Stimulated activated naive CD8-positive, alpha-beta T cell treated with anti-CD3 and anti-CD28 coated beads, Interleukin-15, Interleukin-2, amounts not matched to agents 100 ng/mL and 50 ng/mL, for 24 hours (primary cell): ENCODE results near the gene DNAJC15.
"Not testable (repeated sequence)": the region's sequence is repeated elsewhere in the genome, so short reads cannot be mapped to it uniquely, and the experiment has no call there.

Experiments used
- H3K27ac Mint-ChIP-seq: one replicate; pipeline ENCODE4 v1.8.0; 2021; ENCODE audit warnings: mild to moderate bottlenecking, mixed read lengths
- H3K27me3 Mint-ChIP-seq: one replicate; pipeline ENCODE4 v1.8.0; 2021; ENCODE audit warnings: mixed read lengths
- H3K36me3 Mint-ChIP-seq: one replicate; pipeline ENCODE4 v1.8.0; 2021; ENCODE audit warnings: low read depth, mixed read lengths
- H3K4me1 Mint-ChIP-seq: one replicate; pipeline ENCODE4 v1.8.0; 2021; ENCODE audit warnings: low read depth, mixed read lengths
- H3K4me3 Mint-ChIP-seq: one replicate; pipeline ENCODE4 v1.8.0; 2021; ENCODE audit warnings: mild to moderate bottlenecking, mixed read lengths
- H3K9me3 Mint-ChIP-seq: one replicate; pipeline ENCODE4 v1.8.0; 2021; ENCODE audit warnings: mixed read lengths

DNAJC15 gene

DNA sequence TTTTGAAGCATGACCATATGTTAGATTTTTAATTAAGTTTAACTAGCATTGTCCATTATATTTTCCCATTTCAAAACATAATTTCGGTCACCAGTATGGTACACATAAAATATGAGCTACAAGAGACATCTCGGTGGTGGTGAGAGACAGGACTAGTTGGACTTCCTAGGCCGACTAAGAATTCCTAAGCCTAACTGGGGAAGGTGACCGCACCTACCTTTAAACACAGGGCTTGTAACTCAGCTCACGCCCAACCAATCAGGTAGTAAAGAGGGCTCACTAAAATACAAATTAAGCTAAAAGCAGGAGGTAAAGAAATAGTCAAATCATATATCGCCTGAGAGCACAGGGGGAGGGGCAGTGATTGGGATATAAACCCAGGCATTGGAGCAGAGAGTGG is 22.9 kb downstream of the DNAJC15 start:
- no peak overlapping the region for H3K4me3 Mint-ChIP-seq
- no peak overlapping the region for H3K27ac Mint-ChIP-seq
- H3K36me3 Mint-ChIP-seq: no peaks in the 10 kb centered on the region
- H3K9me3 Mint-ChIP-seq: no peaks in the 10 kb centered on the region
- peaks cover 63% of the 10 kb centered on the region for H3K4me1 Mint-ChIP-seq
- no peaks in the 10 kb centered on the region for H3K27me3 Mint-ChIP-seq

- Mint-ChIP-seq H3K4me3 (no peak overlapping the region), H3K27ac (no peak overlapping the region), H3K4me1 (peaks cover 1% of the 10 kb centered on the region), H3K36me3 (peaks cover 7% of the 10 kb centered on the region), H3K9me3 (no peaks in the 10 kb centered on the region), H3K27me3 (no peaks in the 10 kb centered on the region)
These were observed 31.7 kb downstream of the DNAJC15 start for GRCh38 chr13:43054803-43055802.

- Mint-ChIP-seq H3K27ac (peak overlapping the region; percentile 24), H3K4me1 (peaks cover 22% of the 10 kb centered on the region), H3K36me3 (peaks cover 10% of the 10 kb centered on the region), H3K9me3 (no peaks in the 10 kb centered on the region), H3K4me3 (peak overlapping the region; percentile 15), H3K27me3 (no peaks in the 10 kb centered on the region)
These were observed 34.4 kb downstream of the DNAJC15 start for GRCh38 chr13:43057653-43058317.

- Mint-ChIP-seq H3K27me3 (no peaks in the 10 kb centered on the region), H3K4me3 (peak overlapping the region; percentile 17), H3K36me3 (peaks cover 10% of the 10 kb centered on the region), H3K9me3 (no peaks in the 10 kb centered on the region), H3K27ac (peak overlapping the region; percentile 24), H3K4me1 (peaks cover 22% of the 10 kb centered on the region)
These were observed 34.9 kb downstream of the DNAJC15 start for GRCh38 chr13:43058318-43058674.

- H3K27ac Mint-ChIP-seq: peak overlapping the region; percentile 24
- H3K4me1 Mint-ChIP-seq: peaks cover 22% of the 10 kb centered on the region
- H3K27me3 Mint-ChIP-seq: no peaks in the 10 kb centered on the region
These were observed 35.4 kb downstream of the DNAJC15 start for GRCh38 chr13:43058831-43059230.

DNA sequence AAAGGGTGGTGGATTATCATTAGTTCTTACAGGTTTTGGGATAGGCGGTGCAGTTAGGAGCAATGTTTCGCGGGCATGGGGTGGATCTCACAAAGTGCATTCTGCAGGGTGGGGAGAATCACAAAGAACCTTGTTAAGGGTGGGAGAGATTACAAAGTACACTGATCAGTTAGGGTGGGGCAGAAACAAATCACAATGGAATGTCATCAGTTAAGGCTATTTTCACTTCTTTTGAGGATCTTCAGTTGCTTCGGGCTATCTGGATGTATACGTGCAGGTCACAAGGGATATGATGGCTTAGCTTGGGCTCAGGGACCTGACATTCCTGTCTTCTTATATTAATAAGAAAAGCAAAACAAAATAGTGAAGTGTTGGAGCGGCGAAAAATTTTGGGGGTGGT is 36.4 kb downstream of the DNAJC15 start:
- not testable (repeated sequence) for H3K27me3 Mint-ChIP-seq, H3K9me3 Mint-ChIP-seq
- H3K4me1 Mint-ChIP-seq: peaks cover 22% of the 10 kb centered on the region

More at GRCh38 chr13:43058831-43059230, 35.4 kb downstream of the DNAJC15 start:
- Mint-ChIP-seq H3K9me3 (no peaks in the 10 kb centered on the region), H3K36me3 (peaks cover 10% of the 10 kb centered on the region), H3K4me3 (no peak overlapping the region)

DNA sequence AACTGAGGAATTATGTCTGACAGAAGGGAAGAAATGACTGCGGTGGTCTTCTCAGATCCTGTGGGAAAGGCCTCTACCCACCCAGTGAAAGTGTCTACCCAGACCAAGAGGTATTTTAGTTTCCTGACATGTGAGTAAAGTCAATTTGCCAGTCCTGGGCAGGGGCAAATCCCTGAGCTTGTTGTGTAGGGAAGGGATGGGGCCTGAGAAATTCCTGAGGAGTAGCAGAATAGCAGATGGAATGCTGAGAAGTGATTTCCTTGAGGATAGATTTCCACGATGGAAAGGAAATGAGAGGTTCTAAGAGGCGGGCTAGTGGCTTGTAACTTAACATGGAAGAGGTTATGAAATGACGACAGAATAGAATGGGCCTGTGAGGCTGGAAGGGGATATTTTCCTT is 37.4 kb downstream of the DNAJC15 start:
- H3K4me1 Mint-ChIP-seq: peaks cover 22% of the 10 kb centered on the region
- H3K36me3 Mint-ChIP-seq: peaks cover 13% of the 10 kb centered on the region
- H3K27ac Mint-ChIP-seq: peak overlapping the region; percentile 17
- H3K9me3 Mint-ChIP-seq, H3K27me3 Mint-ChIP-seq, H3K4me3 Mint-ChIP-seq: not testable (repeated sequence)

More for the DNA sequence above, 36.4 kb downstream of the DNAJC15 start:
- not testable (repeated sequence) for H3K27ac Mint-ChIP-seq, H3K4me3 Mint-ChIP-seq
- H3K36me3 Mint-ChIP-seq: peaks cover 10% of the 10 kb centered on the region

GRCh38 chr13:43061496-43062280 is 38.3 kb downstream of the DNAJC15 start:
- Mint-ChIP-seq H3K27me3 (no peaks in the 10 kb centered on the region), H3K4me3 (no peak overlapping the region), H3K27ac (peak overlapping the region; percentile 88), H3K9me3 (no peaks in the 10 kb centered on the region), H3K4me1 (peaks cover 22% of the 10 kb centered on the region), H3K36me3 (peaks cover 19% of the 10 kb centered on the region)

- Mint-ChIP-seq H3K4me3 (no peak overlapping the region), H3K27ac (no peak overlapping the region), H3K27me3 (no peaks in the 10 kb centered on the region), H3K4me1 (peaks cover 32% of the 10 kb centered on the region), H3K36me3 (peaks cover 21% of the 10 kb centered on the region), H3K9me3 (no peaks in the 10 kb centered on the region)
These were observed 48.4 kb downstream of the DNAJC15 start for GRCh38 chr13:43071824-43072223.

DNA sequence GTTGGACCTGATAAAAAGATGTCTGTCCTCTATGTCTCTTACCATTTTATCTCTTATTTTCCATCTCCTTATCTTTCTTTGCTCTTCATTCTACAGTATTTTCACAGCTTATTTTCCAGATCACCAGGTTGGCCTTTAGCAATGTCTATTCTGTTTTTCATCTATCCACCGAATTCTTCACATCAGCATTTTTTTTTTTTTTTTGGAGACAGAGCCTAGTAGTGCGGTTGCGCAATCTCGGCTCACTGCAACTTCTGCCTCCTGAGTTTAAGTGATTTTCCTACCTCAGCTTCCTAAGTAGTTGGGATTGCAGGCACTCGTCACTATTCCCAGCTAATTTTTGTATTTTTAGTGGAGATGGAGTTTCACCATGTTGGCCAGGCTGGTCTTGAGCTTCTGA is 49.0 kb downstream of the DNAJC15 start:
- Mint-ChIP-seq H3K27ac (no peak overlapping the region), H3K4me1 (peaks cover 34% of the 10 kb centered on the region), H3K36me3 (peaks cover 21% of the 10 kb centered on the region), H3K4me3 (no peak overlapping the region), H3K9me3 (no peaks in the 10 kb centered on the region), H3K27me3 (no peaks in the 10 kb centered on the region)

GRCh38 chr13:43074824-43075510 is 51.6 kb downstream of the DNAJC15 start:
- Mint-ChIP-seq H3K27me3 (no peaks in the 10 kb centered on the region), H3K4me3 (no peak overlapping the region)

DNA sequence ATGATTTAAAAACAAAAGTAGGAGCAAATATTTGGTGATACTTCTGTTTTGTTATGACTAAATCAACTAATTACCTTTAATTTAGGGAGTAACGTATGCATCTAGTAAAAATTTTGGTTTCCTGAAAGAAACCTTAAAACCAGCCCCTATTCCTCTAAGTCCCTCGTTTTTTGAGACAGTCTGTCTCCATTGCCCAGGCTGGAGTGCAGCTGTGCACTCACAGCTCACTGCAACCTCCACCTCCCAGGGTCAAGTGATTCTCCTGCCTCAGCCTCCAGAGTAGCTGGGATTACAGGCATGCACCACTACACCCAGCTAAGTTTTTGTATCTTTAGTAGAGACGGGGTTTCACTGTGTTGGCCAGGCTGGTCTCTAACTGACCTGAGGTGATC is 52.1 kb downstream of the DNAJC15 start:
- peaks cover 38% of the 10 kb centered on the region for H3K4me1 Mint-ChIP-seq
- peaks cover 13% of the 10 kb centered on the region for H3K36me3 Mint-ChIP-seq
- H3K27ac Mint-ChIP-seq, H3K27me3 Mint-ChIP-seq, H3K4me3 Mint-ChIP-seq, H3K9me3 Mint-ChIP-seq: not testable (repeated sequence)

More at GRCh38 chr13:43074824-43075510, 51.6 kb downstream of the DNAJC15 start:
- H3K9me3 Mint-ChIP-seq: no peaks in the 10 kb centered on the region
- no peak overlapping the region for H3K27ac Mint-ChIP-seq
- peaks cover 8% of the 10 kb centered on the region for H3K36me3 Mint-ChIP-seq
- peaks cover 38% of the 10 kb centered on the region for H3K4me1 Mint-ChIP-seq

DNA sequence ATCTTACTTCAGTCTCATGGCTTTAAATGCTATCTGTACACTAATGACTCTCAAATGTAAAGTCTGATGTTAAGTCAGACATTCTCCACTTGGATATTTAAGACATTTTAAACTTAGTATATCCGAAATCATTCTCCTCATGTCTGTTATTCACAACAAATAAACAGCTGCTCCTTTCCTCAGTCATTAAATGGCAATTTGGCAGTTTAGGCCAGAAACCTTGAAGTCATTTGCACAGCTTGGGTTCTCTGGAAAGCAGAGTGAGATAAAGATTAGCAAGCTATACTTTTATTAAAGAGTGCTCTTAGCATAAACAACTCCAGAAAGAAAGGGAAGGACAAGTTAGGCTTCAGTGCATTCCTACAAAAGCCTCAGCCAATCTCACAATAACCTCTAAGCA is 53.7 kb downstream of the DNAJC15 start:
- peaks cover 13% of the 10 kb centered on the region for H3K36me3 Mint-ChIP-seq
- no peak overlapping the region for H3K27ac Mint-ChIP-seq

DNA sequence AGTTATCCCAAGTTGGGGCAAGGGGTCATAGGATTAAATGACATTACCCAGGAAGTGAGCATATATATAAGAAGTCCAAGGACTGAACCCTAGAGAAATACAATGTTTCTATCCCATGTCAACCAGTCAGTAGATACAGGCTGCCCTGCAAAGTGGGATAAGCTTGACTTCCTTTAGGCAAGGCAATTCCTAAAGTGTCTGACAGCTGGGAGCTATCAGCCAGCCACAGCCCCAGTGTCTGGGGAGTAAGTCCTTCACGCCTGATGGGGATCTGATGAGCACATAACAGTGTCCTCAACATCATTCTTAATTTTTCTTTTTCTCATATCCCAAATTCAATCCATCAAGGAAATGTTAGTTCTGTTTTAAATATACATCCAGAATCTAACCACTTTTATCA is 54.1 kb downstream of the DNAJC15 start:
- Mint-ChIP-seq H3K4me3 (no peak overlapping the region), H3K36me3 (peaks cover 13% of the 10 kb centered on the region), H3K27me3 (no peaks in the 10 kb centered on the region), H3K9me3 (no peaks in the 10 kb centered on the region), H3K27ac (peak overlapping the region; percentile 9), H3K4me1 (peaks cover 29% of the 10 kb centered on the region)

More for the DNA sequence above, 53.7 kb downstream of the DNAJC15 start:
- H3K9me3 Mint-ChIP-seq: no peaks in the 10 kb centered on the region
- no peaks in the 10 kb centered on the region for H3K27me3 Mint-ChIP-seq
- H3K4me3 Mint-ChIP-seq: no peak overlapping the region
- H3K4me1 Mint-ChIP-seq: peaks cover 34% of the 10 kb centered on the region
